ENCODE results near the gene SNRPF.

DNA sequence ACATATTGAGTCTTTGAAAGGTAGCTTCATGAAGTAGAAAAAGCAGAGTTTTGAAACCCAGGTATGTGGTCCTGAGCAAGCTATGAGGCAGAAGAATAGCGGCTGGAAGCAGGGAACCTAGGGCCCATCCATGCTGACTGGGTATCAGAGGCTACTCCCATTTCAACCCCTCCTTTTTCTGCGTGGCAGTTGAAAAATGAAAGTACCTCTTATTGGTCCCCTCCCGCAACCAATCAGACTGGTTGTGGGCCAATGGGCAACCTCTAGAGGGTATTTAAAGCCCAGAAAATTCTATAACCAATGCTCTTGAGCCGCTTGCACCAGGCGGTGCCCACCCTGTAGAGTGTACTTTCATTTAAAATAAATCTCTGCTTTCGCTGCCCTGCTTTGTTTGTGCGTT lies 1.6 kb upstream of the SNRPF start:
- TF ChIP-seq, protein P1, sequence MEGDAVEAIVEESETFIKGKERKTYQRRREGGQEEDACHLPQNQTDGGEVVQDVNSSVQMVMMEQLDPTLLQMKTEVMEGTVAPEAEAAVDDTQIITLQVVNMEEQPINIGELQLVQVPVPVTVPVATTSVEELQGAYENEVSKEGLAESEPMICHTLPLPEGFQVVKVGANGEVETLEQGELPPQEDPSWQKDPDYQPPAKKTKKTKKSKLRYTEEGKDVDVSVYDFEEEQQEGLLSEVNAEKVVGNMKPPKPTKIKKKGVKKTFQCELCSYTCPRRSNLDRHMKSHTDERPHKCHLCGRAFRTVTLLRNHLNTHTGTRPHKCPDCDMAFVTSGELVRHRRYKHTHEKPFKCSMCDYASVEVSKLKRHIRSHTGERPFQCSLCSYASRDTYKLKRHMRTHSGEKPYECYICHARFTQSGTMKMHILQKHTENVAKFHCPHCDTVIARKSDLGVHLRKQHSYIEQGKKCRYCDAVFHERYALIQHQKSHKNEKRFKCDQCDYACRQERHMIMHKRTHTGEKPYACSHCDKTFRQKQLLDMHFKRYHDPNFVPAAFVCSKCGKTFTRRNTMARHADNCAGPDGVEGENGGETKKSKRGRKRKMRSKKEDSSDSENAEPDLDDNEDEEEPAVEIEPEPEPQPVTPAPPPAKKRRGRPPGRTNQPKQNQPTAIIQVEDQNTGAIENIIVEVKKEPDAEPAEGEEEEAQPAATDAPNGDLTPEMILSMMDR (IDR thresholded peaks at IDR 0.05; ENCODE audit: insufficient read depth, low read length, poor library complexity, severe bottlenecking): no peak
- no peak for TF ChIP-seq EZH2phosphoT487 (conservative IDR thresholded peaks at IDR 0.05; ENCODE audit: low read length)
